NAMALWA (cell line): ENCODE data around the gene CCDC90B.
"Not testable (repeated sequence)": the region's sequence is repeated elsewhere in the genome, so short reads cannot be mapped to it uniquely, and the experiment has no call there.

Source experiments
- DNase-seq: peaks from one replicate; pipeline ENCODE4 v3.0.0-alpha.2; 2015; ENCODE audit warnings: low spot score

The CCDC90B gene

DNA sequence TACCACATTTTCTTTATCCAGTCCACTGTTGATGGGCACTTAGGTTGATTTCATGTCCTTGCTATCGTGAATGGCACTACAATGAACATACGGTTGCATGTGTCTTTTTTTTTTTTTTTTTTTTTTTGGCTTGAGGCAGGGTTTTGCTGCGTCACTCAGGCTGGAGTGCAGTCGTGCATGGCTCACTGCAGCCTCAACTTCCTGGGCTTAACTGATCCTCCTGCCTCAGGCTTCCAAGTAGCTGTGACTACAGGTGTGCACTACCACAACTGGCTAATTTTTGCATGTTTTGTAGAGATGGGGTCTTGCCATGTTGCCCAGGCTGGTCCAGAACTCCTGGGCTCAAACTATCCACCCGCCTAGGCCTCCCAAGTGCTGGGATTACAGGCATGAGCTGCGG is 1.5 kb upstream of the CCDC90B start:
- peak; percentile 70 for DNase-seq

DNA sequence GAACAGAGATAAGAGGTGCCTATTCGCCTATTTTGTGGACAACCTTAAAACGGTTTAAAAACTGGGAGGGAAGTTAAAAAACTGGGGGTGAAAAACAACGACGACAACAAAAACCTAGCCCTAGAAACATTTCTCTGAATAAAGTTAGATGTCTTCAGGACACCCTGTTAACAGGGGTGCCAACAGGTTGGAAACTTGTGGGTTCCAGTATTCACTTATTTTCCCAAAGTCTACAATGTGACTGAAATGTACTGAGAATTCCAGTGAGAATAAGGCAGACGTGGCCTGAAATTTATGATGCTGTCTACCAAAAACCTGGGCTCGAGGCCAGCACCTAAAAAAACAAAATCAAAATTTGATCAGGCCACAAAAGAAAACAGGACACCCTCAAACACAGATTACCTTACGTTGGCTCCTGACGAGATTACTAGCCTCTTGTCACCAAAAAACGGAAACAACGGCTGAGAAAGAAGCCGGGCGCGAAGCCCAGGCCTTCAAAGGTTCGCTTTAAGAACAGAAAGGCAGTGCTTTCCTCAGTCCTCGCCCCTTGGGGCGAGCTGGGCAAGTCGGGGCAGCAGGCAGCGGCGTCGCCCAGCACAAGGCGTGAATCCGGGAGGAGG is 906 bp downstream of the CCDC90B start:
- DNase-seq, result no peak

GRCh38 chr11:83284501-83285150 is 1.5 kb downstream of the CCDC90B start:
- peak; percentile 30 for DNase-seq

DNA sequence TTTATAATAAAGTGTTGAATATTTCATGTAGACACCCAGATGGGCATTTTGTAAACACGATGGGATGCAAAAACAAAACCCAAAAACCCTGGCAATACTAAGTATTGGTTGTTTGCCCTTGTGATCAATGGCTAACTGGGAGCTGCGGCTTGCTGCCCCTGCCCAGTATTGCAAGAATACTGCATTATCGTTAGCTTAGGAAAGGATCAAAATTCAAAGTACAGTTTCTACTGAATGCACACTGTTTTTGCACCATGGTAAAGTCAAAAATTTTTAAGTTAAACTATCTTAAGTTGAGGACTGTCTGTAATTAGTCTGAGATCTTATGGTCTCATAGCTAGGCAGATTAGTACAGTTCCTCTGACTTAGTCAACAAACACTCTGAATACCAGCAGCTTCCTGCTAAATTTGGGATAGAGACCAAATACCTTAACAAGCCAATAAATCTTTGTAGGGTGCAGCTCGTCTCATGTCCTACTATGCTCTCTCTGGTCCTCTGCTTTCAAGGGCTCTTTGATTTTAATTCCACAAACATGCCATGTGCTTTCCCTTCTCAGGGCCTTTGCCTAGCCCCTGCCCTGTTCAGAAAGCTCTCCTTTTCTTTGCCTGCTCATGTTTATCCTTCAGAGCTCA is 4.0 kb downstream of the CCDC90B start:
- DNase-seq, result no peak

GRCh38 chr11:83280256-83280655 is 5.9 kb downstream of the CCDC90B start:
- no peak for DNase-seq

- DNase-seq, result no peak
Measured at GRCh38 chr11:83278351-83278750, 7.8 kb downstream of the CCDC90B start.

- DNase-seq, result no peak
Measured at GRCh38 chr11:83275888-83276641, 10.1 kb downstream of the CCDC90B start.

GRCh38 chr11:83272627-83273026 is 13.5 kb downstream of the CCDC90B start:
- DNase-seq, result no peak

DNA sequence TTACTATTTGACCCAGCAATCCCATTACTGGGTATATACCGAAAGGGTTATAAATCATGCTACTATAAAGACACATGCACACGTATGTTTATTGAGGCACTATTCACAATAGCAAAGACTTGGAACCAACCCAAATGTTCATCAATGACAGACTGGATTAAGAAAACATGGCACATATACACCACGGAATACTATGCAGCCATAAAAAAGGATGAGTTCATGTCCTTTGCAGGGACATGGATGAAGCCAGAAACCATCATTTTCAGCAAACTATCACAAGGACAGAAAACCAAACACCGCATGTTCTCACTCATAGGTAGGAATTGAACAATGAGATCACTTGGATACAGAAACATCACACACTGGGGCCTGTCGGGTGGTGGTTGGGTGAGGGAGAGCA is 14.4 kb downstream of the CCDC90B start:
- not testable (repeated sequence) for DNase-seq

DNA sequence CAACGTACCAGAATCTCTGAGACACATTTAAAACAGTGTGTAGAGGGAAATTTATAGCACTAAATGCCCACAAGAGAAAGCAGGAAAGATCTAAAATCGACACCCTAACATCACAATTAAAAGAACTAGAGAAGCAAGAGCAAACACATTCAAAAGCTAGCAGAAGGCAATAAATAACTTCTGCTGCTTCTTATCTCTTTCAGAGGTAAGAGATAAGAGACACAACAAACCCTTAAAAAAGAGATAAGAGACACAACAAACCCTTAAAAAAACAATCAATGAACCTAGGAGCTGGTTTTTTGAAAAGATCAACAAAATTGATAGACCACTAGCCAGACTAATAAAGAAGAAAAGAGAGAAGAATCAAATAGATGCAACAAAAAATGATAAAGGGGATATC is 17.1 kb downstream of the CCDC90B start:
- DNase-seq, result not testable (repeated sequence)

DNA sequence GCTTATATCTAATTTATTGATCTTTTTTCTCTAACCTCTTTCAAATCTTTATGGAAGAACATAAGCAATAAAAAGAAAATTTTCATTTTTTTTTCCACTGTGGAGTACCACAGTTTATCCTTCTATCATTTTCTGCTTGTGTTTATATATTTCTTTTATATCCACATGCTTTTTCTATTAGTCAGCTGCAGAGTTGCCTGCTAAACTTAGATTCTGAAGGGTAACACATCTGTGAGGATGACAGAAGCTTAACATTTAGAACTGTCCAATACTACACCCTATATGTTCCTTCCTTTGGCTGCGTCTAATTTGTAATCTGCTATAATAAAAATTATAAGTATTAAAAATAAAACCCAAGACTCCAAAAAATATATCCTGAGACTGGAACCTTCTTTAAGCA is 20.8 kb downstream of the CCDC90B start:
- no peak for DNase-seq

DNA sequence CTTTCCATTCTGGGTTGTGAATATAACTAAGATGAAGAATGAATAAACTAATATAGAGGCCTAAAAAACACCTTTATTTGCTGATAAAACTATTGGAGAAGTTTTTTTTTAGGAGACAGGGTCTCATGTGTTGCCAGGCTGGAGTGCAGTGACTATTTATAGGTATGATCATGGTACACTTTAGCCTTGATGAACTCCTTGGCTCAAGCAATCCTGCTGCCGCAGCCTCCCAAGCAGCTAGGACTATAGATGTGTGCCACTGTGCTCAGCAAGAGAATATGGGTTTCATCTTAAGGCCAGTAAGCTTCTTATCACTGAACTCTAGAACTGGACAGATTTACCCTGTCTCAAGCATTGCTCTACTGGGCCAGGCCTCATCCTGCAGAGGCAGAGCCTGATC is 26.6 kb downstream of the CCDC90B start:
- no peak for DNase-seq

DNA sequence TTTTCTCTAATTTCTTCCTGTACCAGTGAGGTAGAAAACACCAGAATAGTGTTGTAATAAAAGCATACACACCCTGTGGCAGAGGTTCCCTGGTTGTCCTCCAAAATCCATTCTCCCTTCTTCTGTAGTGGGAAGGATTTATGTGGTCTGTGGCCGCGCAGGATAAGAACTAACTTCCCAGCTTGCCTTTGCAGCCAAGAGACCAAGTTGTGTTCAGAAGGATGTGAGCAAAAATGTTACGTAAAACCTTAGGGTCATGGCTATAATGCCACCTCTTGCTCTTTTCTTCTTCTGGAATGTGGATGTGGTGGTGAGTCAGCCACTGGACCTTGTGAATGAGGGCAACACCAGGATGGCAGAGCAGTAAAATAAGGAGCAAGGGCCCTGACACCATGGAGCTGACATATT is 28.4 kb downstream of the CCDC90B start:
- DNase-seq, result no peak

DNA sequence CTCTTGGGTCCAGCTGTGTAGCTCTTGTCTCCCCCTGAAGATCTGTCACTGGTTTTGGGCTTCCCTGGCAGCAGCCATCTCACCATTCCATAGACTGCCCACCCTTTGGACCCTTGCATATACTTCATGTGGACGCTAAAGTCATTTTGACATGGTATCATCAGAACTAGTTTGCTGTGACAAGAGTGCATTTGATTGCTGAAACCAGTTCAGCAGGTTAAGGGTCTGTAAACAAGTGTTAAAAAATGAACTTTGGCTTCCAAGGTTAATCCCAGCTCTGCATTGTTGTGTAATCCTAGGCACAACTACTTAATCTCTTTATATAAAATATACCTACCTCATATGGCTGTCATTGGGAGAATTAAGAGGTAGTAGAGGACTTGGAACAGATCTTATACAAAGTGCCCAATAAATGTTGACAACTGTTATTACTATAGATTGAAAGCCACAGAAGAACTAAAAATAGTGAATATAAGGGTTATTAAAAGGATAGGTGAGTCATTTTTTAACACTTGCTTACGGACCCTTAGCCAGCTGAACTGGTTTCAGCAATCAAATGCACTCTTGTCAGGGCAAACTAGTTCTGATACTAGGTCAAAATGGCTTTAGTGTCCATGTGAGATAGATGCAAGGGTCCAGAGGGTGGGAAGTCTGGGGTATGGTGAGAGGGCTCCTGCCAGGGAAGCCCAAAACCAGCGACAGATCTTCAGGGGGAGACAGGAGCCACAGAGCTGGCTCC is 29.4 kb downstream of the CCDC90B start:
- DNase-seq, result no peak

DNA sequence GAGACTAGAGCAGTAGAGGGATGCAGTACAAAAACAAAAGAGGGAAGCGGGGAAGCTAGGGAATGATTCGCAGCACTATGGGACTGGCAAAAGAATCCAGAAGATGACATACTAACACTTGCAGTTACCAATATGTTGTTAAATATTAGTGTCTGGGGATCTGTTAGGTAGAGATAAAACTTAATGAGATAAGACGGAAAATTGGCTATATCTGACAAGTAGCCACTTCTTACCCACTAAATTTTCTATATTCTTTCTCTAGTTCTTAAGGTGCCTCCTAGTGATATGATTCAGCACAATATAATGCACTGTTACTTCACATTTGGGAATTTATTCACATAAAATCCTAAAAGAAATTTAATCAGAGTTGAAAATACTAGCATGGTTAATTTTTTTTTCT is 30.8 kb downstream of the CCDC90B start:
- DNase-seq, result no peak

DNA sequence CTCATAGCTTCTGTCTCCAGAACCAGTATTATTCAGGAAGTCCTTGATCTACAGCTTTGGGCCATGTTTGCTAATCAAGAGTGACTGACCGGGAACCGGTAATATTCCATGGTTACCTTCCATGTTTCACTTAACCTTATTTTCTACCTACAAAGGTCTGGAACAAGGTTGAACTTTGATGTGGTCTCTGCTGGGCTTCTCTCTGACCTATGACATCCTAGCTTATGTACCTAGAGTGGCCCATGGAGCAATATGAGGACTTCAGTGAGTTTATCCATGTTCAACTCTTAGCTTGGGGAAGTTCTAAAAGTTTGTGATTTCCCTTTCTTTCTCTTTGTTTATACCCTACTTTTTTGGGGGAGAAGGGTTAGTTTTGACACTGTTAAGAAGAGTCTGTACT is 33.2 kb downstream of the CCDC90B start:
- no peak for DNase-seq

- no peak for DNase-seq
Measured at GRCh38 chr11:83252266-83252665, 33.9 kb downstream of the CCDC90B start.

DNA sequence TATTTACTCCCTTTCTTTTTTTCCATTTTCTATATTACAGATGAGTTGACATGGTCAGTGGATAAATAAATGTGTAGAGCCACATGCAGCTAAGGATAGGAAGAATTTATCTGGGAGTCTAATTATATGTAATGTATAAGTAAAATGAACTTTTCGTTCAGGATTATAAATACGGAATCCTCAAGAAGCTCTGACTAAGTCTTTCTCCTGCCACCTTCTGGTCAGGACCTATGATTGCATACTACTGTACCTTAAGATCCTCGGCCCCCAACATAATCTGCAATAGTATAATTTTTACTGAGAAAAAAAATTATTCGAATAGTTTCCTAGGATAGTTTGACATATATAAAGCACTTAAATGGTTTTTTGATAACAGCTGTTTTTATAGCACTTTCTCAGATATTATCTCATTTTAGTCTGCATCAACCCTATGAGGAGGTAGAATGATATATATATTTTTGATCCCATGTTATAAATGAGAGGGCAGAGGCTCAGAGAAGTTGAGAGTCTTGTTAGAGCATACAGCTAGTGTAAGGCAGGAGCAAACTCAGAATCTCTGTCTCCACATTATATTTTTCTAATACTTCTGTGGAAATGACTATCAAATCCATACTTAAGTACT is 36.1 kb downstream of the CCDC90B start:
- DNase-seq, result peak; percentile 70

GRCh38 chr11:83249445-83249844 is 36.7 kb downstream of the CCDC90B start:
- DNase-seq, result no peak

DNA sequence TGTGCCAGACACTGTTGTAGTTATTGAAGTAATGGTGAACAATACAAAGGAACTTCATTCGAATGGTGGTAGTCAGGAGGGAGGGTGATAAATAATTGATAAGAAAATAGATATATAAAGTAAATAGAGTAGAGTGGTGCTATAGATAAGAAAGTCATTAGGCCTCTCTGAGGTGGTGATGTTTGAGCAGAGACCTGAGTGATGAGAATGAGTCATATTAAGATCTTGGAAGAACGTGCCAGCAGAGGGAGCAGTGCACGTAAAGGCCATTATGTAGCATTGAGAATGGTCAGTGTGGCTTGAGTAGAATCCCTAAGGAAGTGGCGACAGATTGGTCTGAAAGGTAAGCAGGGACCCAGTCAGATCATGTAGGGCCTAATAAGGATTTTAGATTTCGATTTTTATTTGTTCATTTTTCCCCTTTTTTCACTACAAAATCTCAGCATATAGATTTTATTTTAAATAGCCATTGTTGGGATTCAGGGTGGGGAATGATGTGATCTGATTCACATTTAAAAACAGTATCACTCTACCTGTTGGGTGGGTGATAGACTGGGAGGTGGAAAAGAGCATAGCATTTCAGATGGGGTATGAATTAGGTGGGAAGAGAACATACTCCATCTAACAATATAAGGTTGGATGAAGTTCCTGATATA is 44.7 kb downstream of the CCDC90B start:
- peak; percentile 63 for DNase-seq

DNA sequence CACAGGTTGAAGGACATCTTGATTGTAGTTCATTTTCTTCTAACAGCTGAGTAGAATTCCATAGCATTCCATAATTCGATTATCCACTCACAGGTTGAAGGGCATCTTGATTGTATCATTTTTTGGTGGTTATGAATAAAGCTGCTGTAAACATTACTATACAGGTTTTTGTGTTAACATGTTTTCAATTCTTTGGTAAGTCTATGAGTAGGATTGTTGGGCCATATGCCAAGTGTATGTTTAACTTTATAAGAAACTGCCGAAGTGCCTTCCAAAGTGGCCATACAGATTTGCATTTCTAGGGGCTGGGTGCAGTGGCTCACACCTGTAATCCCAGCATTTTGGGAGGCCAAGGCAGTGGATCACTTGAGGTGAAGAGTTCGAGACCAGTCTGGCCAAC is 48.1 kb downstream of the CCDC90B start:
- DNase-seq, result no peak
